SU-DHL-6 (cell line): ENCODE measurements around the gene DCAF12L1.

ENCODE experiments used
- H2AFZ ChIP-seq: fragments of 200-600 bp; sonication (generic); 2 replicates; pipeline ENCODE4 v1.6.1; 2014; ENCODE audit warnings: low read depth, mild to moderate bottlenecking, moderate library complexity, mixed read lengths, antibody characterized with exemption, low read length; ENCODE audit not compliant: severe bottlenecking
- H3F3A ChIP-seq: fragments of 200-600 bp; shearing (Covaris generic); 2 replicates; pipeline ENCODE4 v1.6.0; 2016; ENCODE audit warnings: antibody characterized with exemption, mild to moderate bottlenecking; ENCODE audit not compliant: insufficient read depth
- H3K27ac ChIP-seq: fragments of 200-600 bp; sonication (generic); 2 replicates; pipeline ENCODE4 v1.5.1; 2016; ENCODE audit warnings: low read depth, mild to moderate bottlenecking, low read length, moderate library complexity, mixed read lengths
- H3K27me3 ChIP-seq: fragments of 200-600 bp; sonication (generic), shearing (Covaris generic); 2 replicates; pipeline ENCODE4 v1.6.0; 2014; ENCODE audit warnings: mild to moderate bottlenecking, low read length
- H3K36me3 ChIP-seq: fragments of 200-600 bp; sonication (generic); 2 replicates; pipeline ENCODE4 v1.6.1; 2014; ENCODE audit warnings: mild to moderate bottlenecking, low read length, mixed read lengths
- H3K4me2 ChIP-seq: fragments of 300-600, 200-600 bp; shearing (Covaris generic), sonication (generic); 2 replicates; pipeline ENCODE4 v1.6.0; 2014; ENCODE audit warnings: low read length, low read depth, mild to moderate bottlenecking; ENCODE audit not compliant: poor library complexity, severe bottlenecking
- H3K4me3 ChIP-seq: fragments of 200-600 bp; sonication (generic); 2 replicates; pipeline ENCODE4 v1.5.1; 2014; ENCODE audit warnings: antibody characterized with exemption, low read length, mild to moderate bottlenecking, mixed read lengths; ENCODE audit not compliant: insufficient read depth, poor library complexity, severe bottlenecking
- H3K79me2 ChIP-seq: fragments of 200-600 bp; sonication (generic); 2 replicates; pipeline ENCODE4 v1.6.1; 2014; ENCODE audit warnings: mild to moderate bottlenecking, low read length, moderate library complexity; ENCODE audit not compliant: insufficient read depth
- H3K9ac ChIP-seq: fragments of 200-600 bp; sonication (generic); 2 replicates; pipeline ENCODE4 v1.7.0; 2014; ENCODE audit warnings: mild to moderate bottlenecking, low read length
- H3K9me2 ChIP-seq: fragments of 200-600 bp; sonication (generic); replicated peaks from 2 replicates; pipeline ENCODE4 v1.6.1; 2014; ENCODE audit warnings: low read length; ENCODE audit not compliant: insufficient read depth
- H3K9me3 ChIP-seq: fragments of 200-600 bp; sonication (generic); 2 replicates; pipeline ENCODE4 v1.6.1; 2014; ENCODE audit warnings: low read length, mixed read lengths; ENCODE audit not compliant: insufficient read depth
- H4K20me1 ChIP-seq: fragments of 200-600 bp; sonication (generic); 2 replicates; pipeline ENCODE4 v1.6.1; 2014; ENCODE audit warnings: low read depth, mild to moderate bottlenecking, antibody characterized with exemption, low read length, moderate library complexity, mixed read lengths
- CTCF ChIP-seq: fragments of 200-600 bp; sonication (generic); IDR thresholded peaks from one replicate; pipeline ENCODE4 v1.5.1; 2017; ENCODE audit warnings: antibody characterized with exemption, mild to moderate bottlenecking, low read length, moderate library complexity; ENCODE audit not compliant: insufficient read depth, poor library complexity, severe bottlenecking
- EZH2phosphoT487 ChIP-seq: fragments of 200-600 bp; sonication (generic), shearing (Covaris generic); conservative IDR thresholded peaks from 2 replicates; pipeline ENCODE4 v1.6.1; 2018; ENCODE audit warnings: mild to moderate bottlenecking, antibody characterized with exemption, low read length, moderate library complexity, mixed read lengths

Gene DCAF12L1

GRCh38 chrX:126552313-126553022, at the start of gene DCAF12L1:
Gene DCAF12L1, minus strand, starts transcription at chrX:126552814. Its CDS starts 206 bp downstream, at chrX:126552608.
- Histone ChIP-seq H2AFZ (no peak within 1 kb of the TSS), H3K36me3 (no peaks in the 10 kb centered on the region), H3K9me3 (no peaks in the 10 kb centered on the region), H3K4me3 (no peak within 1 kb of the TSS), H3K9me2 (no peaks in the 10 kb centered on the region), H3K4me2 (no peak within 1 kb of the TSS), H4K20me1 (no peaks in the 10 kb centered on the region), H3K9ac (no peak within 1 kb of the TSS), H3K27me3 (no peaks in the 10 kb centered on the region), H3K79me2 (no peaks in the 10 kb centered on the region), H3K27ac (no peak within 1 kb of the TSS), H3F3A (no peaks in the 10 kb centered on the region)
- TF ChIP-seq CTCF = no peak
- no peak for TF ChIP-seq EZH2phosphoT487

- Histone ChIP-seq H3K4me3 (no peak overlapping the region), H3K79me2 (no peaks in the 10 kb centered on the region), H3K27ac (no peak overlapping the region), H3K4me2 (no peak overlapping the region), H2AFZ (no peak overlapping the region), H3K9me3 (no peaks in the 10 kb centered on the region), H3K9ac (no peak overlapping the region), H3K36me3 (no peaks in the 10 kb centered on the region), H3K9me2 (no peaks in the 10 kb centered on the region), H3K27me3 (no peaks in the 10 kb centered on the region), H3F3A (no peaks in the 10 kb centered on the region), H4K20me1 (no peaks in the 10 kb centered on the region)
- TF ChIP-seq EZH2phosphoT487 (no peak), CTCF (no peak)
Measured at GRCh38 chrX:126580877-126581276, 28.3 kb upstream of the DCAF12L1 start.

- H3K79me2 ChIP-seq = no peaks in the 10 kb centered on the region
- TF ChIP-seq EZH2phosphoT487 (no peak), CTCF (no peak)
- H3K27me3 ChIP-seq = no peaks in the 10 kb centered on the region
Measured at GRCh38 chrX:126575911-126576310, 23.3 kb upstream of the DCAF12L1 start.

More at GRCh38 chrX:126575911-126576310, 23.3 kb upstream of the DCAF12L1 start:
- H3K36me3 ChIP-seq = no peaks in the 10 kb centered on the region
- no peak overlapping the region for H3K4me2 ChIP-seq
- H3K9ac ChIP-seq = no peak overlapping the region
- H3F3A ChIP-seq = no peaks in the 10 kb centered on the region
- H3K9me3 ChIP-seq = no peaks in the 10 kb centered on the region
- H2AFZ ChIP-seq = no peak overlapping the region
- no peak overlapping the region for H3K27ac ChIP-seq
- H4K20me1 ChIP-seq = no peaks in the 10 kb centered on the region
- no peaks in the 10 kb centered on the region for H3K9me2 ChIP-seq
- no peak overlapping the region for H3K4me3 ChIP-seq
